Smooth muscle cell (in vitro differentiated cells): ENCODE data around the gene CADPS2. TPM values are rescaled to one million over a fixed set of nuclear protein-coding genes. Genes with fewer than 3 reads are reported as not detected.

Experiments used
- DNase-seq: peaks from one replicate; lab custom pipeline; 2025; ENCODE audit not compliant: unreplicated experiment; lab: John Stamatoyannopoulos, UW
- H2AFZ ChIP-seq: fragments of 200-600 bp; sonication (generic); 2 replicates; pipeline ENCODE4 v1.6.0; 2016; ENCODE audit warnings: antibody characterized with exemption, low read depth, mild to moderate bottlenecking
- H3F3A ChIP-seq: fragments of 200-600 bp; sonication (generic); 2 replicates; pipeline ENCODE4 v1.6.0; 2017; ENCODE audit warnings: antibody characterized with exemption, low read depth
- H3K27ac ChIP-seq: fragments of 200-600 bp; sonication (generic); 2 replicates; pipeline ENCODE4 v1.5.1; 2016; ENCODE audit warnings: low read depth, mild to moderate bottlenecking
- H3K27me3 ChIP-seq: fragments of 200-600 bp; sonication (generic); 2 replicates; pipeline ENCODE4 v1.6.1; 2016; ENCODE audit warnings: low read depth, mild to moderate bottlenecking
- H3K36me3 ChIP-seq: fragments of 200-600 bp; sonication (generic); 2 replicates; pipeline ENCODE4 v1.5.1; 2016; ENCODE audit warnings: low read depth
- H3K4me1 ChIP-seq: fragments of 200-600 bp; sonication (generic); 2 replicates; pipeline ENCODE4 v1.5.1; 2016; ENCODE audit warnings: low read depth
- H3K4me2 ChIP-seq: fragments of 200-600 bp; sonication (generic); 2 replicates; pipeline ENCODE4 v1.6.0; 2016; ENCODE audit warnings: mild to moderate bottlenecking
- H3K4me3 ChIP-seq: fragments of 200-600 bp; sonication (generic); 2 replicates; pipeline ENCODE4 v1.5.1; 2016; ENCODE audit warnings: mild to moderate bottlenecking
- H3K79me2 ChIP-seq: fragments of 200-600 bp; sonication (generic); 2 replicates; pipeline ENCODE4 v1.6.0; 2016; ENCODE audit warnings: low read depth, mild to moderate bottlenecking
- H3K9ac ChIP-seq: fragments of 200-600 bp; sonication (generic); 2 replicates; pipeline ENCODE4 v1.6.0; 2016; ENCODE audit warnings: low read depth
- H3K9me3 ChIP-seq: fragments of 200-600 bp; sonication (generic); replicated peaks from 2 replicates; pipeline ENCODE4 v1.5.1; 2016; ENCODE audit warnings: low read depth
- H4K20me1 ChIP-seq: fragments of 200-600 bp; sonication (generic); 2 replicates; pipeline ENCODE4 v1.6.0; 2016; ENCODE audit warnings: low read depth
- WGBS: methylation state at CpG from one replicate; pipeline ENCODE4 v1.1.7; 2016; ENCODE audit warnings: low lambda C conversion rate; 5-methylcytosine and 5-hydroxymethylcytosine counted together
- polyA plus RNA-seq: library from polyadenylated mRNA; unstranded; fragments of >200 nt; fragmentation: Nextera tagmentation; extraction: Ambion mirVana; gene quantifications from 2 replicates; pipeline ENCODE4 v1.2.1, GENCODE V29; 2016
- total RNA-seq: library from RNA; depleted of rRNA; stranded (reverse); fragments of >200 nt; gene quantifications from 2 replicates; pipeline ENCODE4 v1.2.3, GENCODE V29; 2014
- TF ChIP-seq, protein P1 (sequence below): fragments of 200-600 bp; sonication (generic); IDR thresholded peaks from 2 replicates; pipeline ENCODE4 v1.5.1; 2017; ENCODE audit warnings: borderline replicate concordance, mild to moderate bottlenecking, antibody characterized with exemption; ENCODE audit not compliant: insufficient read depth, poor library complexity, severe bottlenecking

Gene CADPS2
- total and polyA plus RNA-seq, 2 experiments from 2014 or later = 8.5 to 15.6 TPM

DNA sequence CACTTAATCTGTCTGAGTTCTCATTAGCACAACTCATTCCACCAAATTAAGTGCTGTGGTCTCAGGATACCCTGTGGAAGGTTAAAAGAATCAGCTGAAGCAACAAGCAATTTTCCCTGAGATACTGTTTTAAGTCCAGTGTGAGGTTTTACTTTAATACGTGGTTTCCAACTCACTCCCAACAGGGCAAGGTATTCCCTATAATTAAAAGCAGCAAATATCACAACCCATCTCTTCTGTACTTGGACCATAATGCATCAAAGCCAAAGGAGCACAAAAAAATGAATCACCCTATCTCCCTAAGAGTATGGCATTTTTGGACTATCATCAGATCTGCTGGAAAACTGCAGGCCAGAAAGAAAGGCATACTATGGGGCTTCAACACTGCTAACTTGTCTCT, 4.9 kb downstream of the CADPS2 start:
- 88% methylated on average over 1 of the region's 1 CpG for WGBS
- Histone ChIP-seq H4K20me1 (no peaks in the 10 kb centered on the region), H3K27me3 (no peaks in the 10 kb centered on the region), H3K36me3 (no peaks in the 10 kb centered on the region), H3K9ac (no peak overlapping the region), H3K4me2 (peak overlapping the region; percentile 13), H2AFZ (no peak overlapping the region), H3K4me1 (peaks cover 21% of the 10 kb centered on the region), H3K4me3 (no peak overlapping the region), H3K9me3 (no peaks in the 10 kb centered on the region), H3F3A (no peaks in the 10 kb centered on the region), H3K79me2 (no peaks in the 10 kb centered on the region), H3K27ac (no peak overlapping the region)
- DNase-seq = no peak
- TF ChIP-seq, protein P1, sequence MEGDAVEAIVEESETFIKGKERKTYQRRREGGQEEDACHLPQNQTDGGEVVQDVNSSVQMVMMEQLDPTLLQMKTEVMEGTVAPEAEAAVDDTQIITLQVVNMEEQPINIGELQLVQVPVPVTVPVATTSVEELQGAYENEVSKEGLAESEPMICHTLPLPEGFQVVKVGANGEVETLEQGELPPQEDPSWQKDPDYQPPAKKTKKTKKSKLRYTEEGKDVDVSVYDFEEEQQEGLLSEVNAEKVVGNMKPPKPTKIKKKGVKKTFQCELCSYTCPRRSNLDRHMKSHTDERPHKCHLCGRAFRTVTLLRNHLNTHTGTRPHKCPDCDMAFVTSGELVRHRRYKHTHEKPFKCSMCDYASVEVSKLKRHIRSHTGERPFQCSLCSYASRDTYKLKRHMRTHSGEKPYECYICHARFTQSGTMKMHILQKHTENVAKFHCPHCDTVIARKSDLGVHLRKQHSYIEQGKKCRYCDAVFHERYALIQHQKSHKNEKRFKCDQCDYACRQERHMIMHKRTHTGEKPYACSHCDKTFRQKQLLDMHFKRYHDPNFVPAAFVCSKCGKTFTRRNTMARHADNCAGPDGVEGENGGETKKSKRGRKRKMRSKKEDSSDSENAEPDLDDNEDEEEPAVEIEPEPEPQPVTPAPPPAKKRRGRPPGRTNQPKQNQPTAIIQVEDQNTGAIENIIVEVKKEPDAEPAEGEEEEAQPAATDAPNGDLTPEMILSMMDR = no peak

DNA sequence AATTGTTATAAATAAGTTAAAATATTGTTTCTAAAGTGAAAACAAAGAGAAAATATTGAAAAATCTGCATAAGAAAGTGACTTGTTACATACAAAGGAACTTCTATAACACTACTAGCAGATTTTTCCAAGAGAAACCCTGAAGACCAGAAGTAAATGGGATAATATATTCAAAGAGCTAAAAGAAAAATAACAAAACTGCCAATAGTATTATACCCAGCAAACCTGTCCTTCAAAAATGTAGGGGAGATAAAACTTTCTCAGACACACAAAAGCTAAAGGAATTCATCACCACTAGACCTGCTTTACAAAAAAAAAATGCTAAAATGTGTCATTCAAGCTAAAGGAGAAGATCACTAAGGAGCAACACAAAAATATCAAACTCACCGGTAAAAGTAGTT, 17.0 kb downstream of the CADPS2 start:
- Histone ChIP-seq H3K36me3 (no peaks in the 10 kb centered on the region), H3K27me3 (no peaks in the 10 kb centered on the region), H3K4me3 (no peak overlapping the region), H3K9ac (no peak overlapping the region), H3K27ac (no peak overlapping the region), H3F3A (no peaks in the 10 kb centered on the region), H2AFZ (no peak overlapping the region), H3K4me2 (no peak overlapping the region), H4K20me1 (no peaks in the 10 kb centered on the region), H3K79me2 (peaks cover 5% of the 10 kb centered on the region), H3K4me1 (no peaks in the 10 kb centered on the region), H3K9me3 (peaks cover 16% of the 10 kb centered on the region)
- TF ChIP-seq, protein P1 = no peak
- WGBS = 98% methylated on average over 1 of the region's 1 CpG
- DNase-seq = no peak

DNA sequence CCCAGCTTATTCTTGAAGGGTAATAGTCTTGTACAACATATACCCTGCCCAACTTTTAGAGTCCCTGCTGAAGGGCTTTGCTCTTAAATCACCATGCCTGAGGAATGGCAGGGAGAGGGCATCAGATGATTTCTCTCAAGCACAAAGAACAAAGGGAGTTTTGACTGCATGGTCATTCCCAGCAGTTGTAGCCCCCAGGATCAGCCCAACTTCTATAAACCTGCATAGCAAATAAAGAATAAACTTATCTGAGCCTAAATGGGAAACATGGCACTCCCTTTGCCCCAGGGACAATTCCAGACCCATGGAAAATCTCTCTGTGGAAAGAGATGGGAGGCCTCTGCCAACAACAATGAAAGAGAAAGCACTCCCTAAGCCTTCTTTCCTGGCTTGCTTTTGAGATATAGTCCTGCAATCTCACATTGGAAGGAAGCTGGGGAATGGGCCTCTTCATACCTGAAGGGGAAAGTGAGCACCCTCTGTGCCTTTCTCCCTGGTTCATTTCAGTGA, 18.7 kb downstream of the CADPS2 start:
- no peak for DNase-seq
- no peaks in the 10 kb centered on the region for H3K4me1 ChIP-seq
- H3K36me3 ChIP-seq = no peaks in the 10 kb centered on the region
- no peaks in the 10 kb centered on the region for H3F3A ChIP-seq
- H3K79me2 ChIP-seq = peaks cover 5% of the 10 kb centered on the region
- no peak overlapping the region for H2AFZ ChIP-seq
- peaks cover 16% of the 10 kb centered on the region for H3K9me3 ChIP-seq
- no peak overlapping the region for H3K4me3 ChIP-seq
- TF ChIP-seq, protein P1 = no peak
- no peaks in the 10 kb centered on the region for H4K20me1 ChIP-seq
- H3K4me2 ChIP-seq = no peak overlapping the region
- H3K27ac ChIP-seq = no peak overlapping the region
- no peaks in the 10 kb centered on the region for H3K27me3 ChIP-seq
- no peak overlapping the region for H3K9ac ChIP-seq

DNA sequence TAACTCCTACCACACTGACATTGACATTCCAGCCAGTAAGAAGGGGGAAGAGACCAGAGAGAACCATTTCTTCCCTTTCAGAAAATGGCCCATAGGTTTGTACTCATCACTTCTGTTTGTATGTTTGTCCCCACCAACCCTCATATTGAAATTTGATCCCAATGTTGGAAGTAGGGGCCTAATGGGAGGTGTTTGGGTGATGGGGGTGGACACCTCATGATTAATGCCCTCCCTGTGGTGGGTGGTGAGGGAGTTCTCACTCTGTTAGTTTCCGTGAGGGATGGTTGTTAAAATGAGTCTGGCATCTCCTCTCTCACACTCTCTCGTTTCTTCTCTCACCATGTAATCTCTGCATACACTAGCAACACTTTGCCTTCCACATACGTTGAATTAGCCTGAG, 21.4 kb downstream of the CADPS2 start:
- H3K36me3 ChIP-seq = no peaks in the 10 kb centered on the region
- H2AFZ ChIP-seq = no peak overlapping the region
- H3F3A ChIP-seq = no peaks in the 10 kb centered on the region
- H3K9ac ChIP-seq = no peak overlapping the region
- no peaks in the 10 kb centered on the region for H3K27me3 ChIP-seq
- WGBS = 83% methylated on average over 3 of the region's 3 CpGs
- peaks cover 5% of the 10 kb centered on the region for H3K79me2 ChIP-seq
- H3K4me1 ChIP-seq = no peaks in the 10 kb centered on the region
- DNase-seq = no peak
- H4K20me1 ChIP-seq = no peaks in the 10 kb centered on the region
- peaks cover 14% of the 10 kb centered on the region for H3K9me3 ChIP-seq
- no peak overlapping the region for H3K4me3 ChIP-seq
- TF ChIP-seq, protein P1 = no peak
- no peak overlapping the region for H3K4me2 ChIP-seq
- no peak overlapping the region for H3K27ac ChIP-seq
